Lower leg skin (tissue), 4 donors: ENCODE measurements around the gene CAP2. TPM values are rescaled to one million over a fixed set of nuclear protein-coding genes. Genes with fewer than 3 reads are reported as not detected.

ENCODE experiments used
- DNase-seq, 2 donors: peaks; one replicate each; pipeline ENCODE4 v3.0.0-alpha.2; 2019; ENCODE audit warnings: low spot score in 2 of 2
- H3K4me3 ChIP-seq: fragments of 200-600 bp; sonication (generic); 2 replicates; pipeline ENCODE4 v1.5.1; 2017; ENCODE audit warnings: mild to moderate bottlenecking, low read depth; ENCODE audit not compliant: poor library complexity, severe bottlenecking
- POLR2A ChIP-seq, 2 donors: fragments of 450-650 bp; IDR thresholded peaks; one replicate each; pipeline ENCODE4 v1.6.1; 2016 to 2017; ENCODE audit warnings: antibody characterized with exemption in 2 of 2, mild to moderate bottlenecking in 1 of 2, moderate library complexity in 1 of 2
- WGBS, 2 donors: methylation state at CpG; one replicate each; pipeline ENCODE4 v1.1.5; 2018; 5-methylcytosine and 5-hydroxymethylcytosine counted together
- intact Hi-C: fragments of 100-400 bp; cut with DNase I; formaldehyde crosslinking; loops from one replicate; pipeline ENCODE4 v1.15.0; 2023; ENCODE audit warnings: low total_unique reads
- total RNA-seq, 4 donors: library from RNA; depleted of rRNA; stranded (reverse); fragments of >200 nt; gene quantifications; one replicate each; pipeline ENCODE4 v1.1.0, GENCODE V29; 2016
- TF ChIP-seq, protein P1 (sequence below), 3 donors: fragments of 450-650 bp; IDR thresholded peaks; one replicate each; pipeline ENCODE4 v1.5.1; 2016; ENCODE audit warnings: antibody characterized with exemption in 3 of 3, mild to moderate bottlenecking in 3 of 3, moderate library complexity in 2 of 3

CAP2 gene
- total RNA-seq, 4 donors from 2014 or later, result 1.1 to 2.3 (median 1.7) TPM

- TF ChIP-seq, protein P1, sequence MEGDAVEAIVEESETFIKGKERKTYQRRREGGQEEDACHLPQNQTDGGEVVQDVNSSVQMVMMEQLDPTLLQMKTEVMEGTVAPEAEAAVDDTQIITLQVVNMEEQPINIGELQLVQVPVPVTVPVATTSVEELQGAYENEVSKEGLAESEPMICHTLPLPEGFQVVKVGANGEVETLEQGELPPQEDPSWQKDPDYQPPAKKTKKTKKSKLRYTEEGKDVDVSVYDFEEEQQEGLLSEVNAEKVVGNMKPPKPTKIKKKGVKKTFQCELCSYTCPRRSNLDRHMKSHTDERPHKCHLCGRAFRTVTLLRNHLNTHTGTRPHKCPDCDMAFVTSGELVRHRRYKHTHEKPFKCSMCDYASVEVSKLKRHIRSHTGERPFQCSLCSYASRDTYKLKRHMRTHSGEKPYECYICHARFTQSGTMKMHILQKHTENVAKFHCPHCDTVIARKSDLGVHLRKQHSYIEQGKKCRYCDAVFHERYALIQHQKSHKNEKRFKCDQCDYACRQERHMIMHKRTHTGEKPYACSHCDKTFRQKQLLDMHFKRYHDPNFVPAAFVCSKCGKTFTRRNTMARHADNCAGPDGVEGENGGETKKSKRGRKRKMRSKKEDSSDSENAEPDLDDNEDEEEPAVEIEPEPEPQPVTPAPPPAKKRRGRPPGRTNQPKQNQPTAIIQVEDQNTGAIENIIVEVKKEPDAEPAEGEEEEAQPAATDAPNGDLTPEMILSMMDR (IDR thresholded peaks at IDR 0.05), result no peak
- TF ChIP-seq POLR2A (IDR thresholded peaks at IDR 0.05), result no peak
- intact Hi-C loops, result no loop called here
- WGBS, 2 donors, result 68 to 72% methylated on average over 10 of the region's 10 CpGs
- H3K4me3 ChIP-seq, result no peak overlapping the region
- peak in 1 of 2 donors; percentile 57 for DNase-seq
These were observed 75.8 kb downstream of the CAP2 start for GRCh38 chr6:17469006-17469832.

DNA sequence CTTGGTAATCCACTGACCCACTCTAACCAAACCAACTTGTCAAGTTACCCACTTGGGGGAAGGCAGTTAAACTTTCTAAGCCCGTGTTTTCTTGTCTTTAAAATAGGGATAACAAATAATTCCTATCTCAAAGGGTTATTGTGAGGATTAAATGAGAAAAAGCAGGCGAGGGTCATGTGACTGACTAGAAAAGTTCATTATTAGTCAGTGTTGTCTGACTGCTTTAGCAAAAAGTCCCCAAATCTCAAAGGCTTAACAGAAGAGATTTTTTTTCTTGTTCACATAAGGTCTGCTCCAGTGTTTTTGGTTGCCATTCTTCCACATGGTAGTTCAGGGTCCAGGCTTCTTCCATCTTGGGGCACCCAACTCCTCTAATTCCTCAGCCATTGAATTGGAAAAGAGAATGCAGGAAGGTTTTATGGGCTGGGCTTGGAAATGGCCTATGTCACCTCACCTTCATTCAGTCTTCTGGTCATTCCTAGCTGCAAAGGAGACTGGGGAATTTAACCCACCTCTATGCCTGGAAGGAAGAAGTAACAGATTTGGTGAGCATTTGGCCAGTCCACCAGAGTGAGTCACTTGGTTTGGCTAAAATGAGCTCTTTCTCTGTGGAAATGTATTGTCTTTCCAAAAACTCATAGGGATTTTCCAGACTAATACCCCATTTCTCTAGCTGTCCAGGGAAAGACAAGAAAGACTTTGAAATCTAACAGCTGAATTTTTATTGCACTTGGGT lies 77.0 kb downstream of the CAP2 start:
- WGBS, 2 donors, result 61 to 67% methylated on average over 2 of the region's 2 CpGs
- no peak for DNase-seq
- TF ChIP-seq, protein P1 (IDR thresholded peaks at IDR 0.05), result no peak
- no peak for TF ChIP-seq POLR2A (IDR thresholded peaks at IDR 0.05)
- intact Hi-C loops, result no loop called here
- H3K4me3 ChIP-seq, result no peak overlapping the region

DNA sequence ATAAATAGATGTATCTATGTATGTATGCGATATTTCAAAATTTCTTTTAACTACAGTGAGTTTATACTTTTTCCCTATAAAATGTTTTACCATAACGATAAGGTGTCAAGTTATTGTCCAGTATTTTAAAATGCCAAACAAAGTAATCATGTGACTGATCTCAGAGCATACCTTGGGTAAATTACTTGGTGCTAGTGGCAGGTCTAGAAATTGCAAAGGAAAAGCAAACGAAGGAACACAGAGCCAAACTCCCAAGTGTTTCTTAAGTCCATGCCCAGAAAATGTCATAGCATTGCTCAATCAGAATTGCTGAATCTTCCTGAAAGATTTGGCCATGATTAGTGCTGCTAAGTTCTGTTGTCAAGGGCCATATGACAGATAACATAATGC lies 77.5 kb downstream of the CAP2 start:
- intact Hi-C loops, result no loop called here
- H3K4me3 ChIP-seq, result no peak overlapping the region
- TF ChIP-seq POLR2A (IDR thresholded peaks at IDR 0.05), result no peak
- TF ChIP-seq, protein P1 (IDR thresholded peaks at IDR 0.05), result no peak
- WGBS, 2 donors, result 46 to 59% methylated on average over 3 of the region's 3 CpGs
- peak in 1 of 2 donors; percentile 34 for DNase-seq

DNA sequence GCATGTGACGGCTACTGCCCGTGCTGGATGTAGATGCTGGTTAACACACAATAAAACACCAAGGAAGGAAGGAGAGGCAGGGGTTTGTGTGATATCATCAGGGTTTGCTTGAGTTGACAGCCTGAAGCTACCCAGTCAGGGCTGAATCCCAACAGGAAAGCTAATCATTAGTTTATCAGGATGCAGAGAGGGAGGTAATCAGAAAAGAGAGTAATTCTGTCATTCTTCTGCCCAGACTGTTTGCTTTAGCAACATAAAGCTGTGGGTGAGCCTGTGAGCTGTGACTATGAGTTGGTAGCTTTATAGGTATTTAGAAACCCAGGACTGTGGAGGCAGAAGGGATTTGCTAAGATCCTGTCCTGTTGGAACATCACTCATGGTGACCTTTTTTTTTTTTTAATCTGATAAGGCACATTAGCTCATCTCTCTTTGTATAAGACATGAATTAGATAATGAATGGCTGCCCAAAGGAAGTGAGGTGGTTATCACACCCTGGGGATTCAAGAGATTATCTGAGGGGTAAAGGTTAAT lies 79.3 kb downstream of the CAP2 start:
- no peak overlapping the region for H3K4me3 ChIP-seq
- no peak for TF ChIP-seq POLR2A (IDR thresholded peaks at IDR 0.05)
- TF ChIP-seq, protein P1 (IDR thresholded peaks at IDR 0.05), result no peak
- WGBS, 2 donors, result 78 to 86% methylated on average over 2 of the region's 2 CpGs
- intact Hi-C loops, result no loop called here
- peak in 1 of 2 donors; percentile 34 for DNase-seq

GRCh38 chr6:17473554-17473953 lies 80.2 kb downstream of the CAP2 start:
- no peak for DNase-seq
- TF ChIP-seq, protein P1 (IDR thresholded peaks at IDR 0.05), result no peak
- TF ChIP-seq POLR2A (IDR thresholded peaks at IDR 0.05), result no peak
- intact Hi-C loops, result no loop called here
- WGBS, 2 donors, result 38 to 41% methylated on average over 2 of the region's 2 CpGs
- no peak overlapping the region for H3K4me3 ChIP-seq
